ENCODE measurements around the gene SLC17A5. TPM values are rescaled to one million over a fixed set of nuclear protein-coding genes. Genes with fewer than 3 reads are reported as not detected.
"Not testable (repeated sequence)": the region's sequence is repeated elsewhere in the genome, so short reads cannot be mapped to it uniquely, and the experiment has no call there.

SLC17A5 gene
- total RNA-seq, 1 donor from 2014 or later, result 8.1 TPM

GRCh38 chr6:73688351-73688750, 34.6 kb upstream of the SLC17A5 start:
- Mint-ChIP-seq H3K4me3 (ENCODE audit: low read depth) (no peak overlapping the region), H3K36me3 (ENCODE audit: insufficient read depth) (no peaks in the 10 kb centered on the region), H3K4me1 (ENCODE audit: low read depth) (no peaks in the 10 kb centered on the region), H3K27me3 (peaks cover 3% of the 10 kb centered on the region), H3K27ac (no peak overlapping the region), H3K9me3 (ENCODE audit: low read depth) (peaks cover 3% of the 10 kb centered on the region)
- TF ChIP-seq, protein P1, sequence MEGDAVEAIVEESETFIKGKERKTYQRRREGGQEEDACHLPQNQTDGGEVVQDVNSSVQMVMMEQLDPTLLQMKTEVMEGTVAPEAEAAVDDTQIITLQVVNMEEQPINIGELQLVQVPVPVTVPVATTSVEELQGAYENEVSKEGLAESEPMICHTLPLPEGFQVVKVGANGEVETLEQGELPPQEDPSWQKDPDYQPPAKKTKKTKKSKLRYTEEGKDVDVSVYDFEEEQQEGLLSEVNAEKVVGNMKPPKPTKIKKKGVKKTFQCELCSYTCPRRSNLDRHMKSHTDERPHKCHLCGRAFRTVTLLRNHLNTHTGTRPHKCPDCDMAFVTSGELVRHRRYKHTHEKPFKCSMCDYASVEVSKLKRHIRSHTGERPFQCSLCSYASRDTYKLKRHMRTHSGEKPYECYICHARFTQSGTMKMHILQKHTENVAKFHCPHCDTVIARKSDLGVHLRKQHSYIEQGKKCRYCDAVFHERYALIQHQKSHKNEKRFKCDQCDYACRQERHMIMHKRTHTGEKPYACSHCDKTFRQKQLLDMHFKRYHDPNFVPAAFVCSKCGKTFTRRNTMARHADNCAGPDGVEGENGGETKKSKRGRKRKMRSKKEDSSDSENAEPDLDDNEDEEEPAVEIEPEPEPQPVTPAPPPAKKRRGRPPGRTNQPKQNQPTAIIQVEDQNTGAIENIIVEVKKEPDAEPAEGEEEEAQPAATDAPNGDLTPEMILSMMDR (IDR thresholded peaks at IDR 0.05; ENCODE audit: unreplicated experiment), result no peak
- DNase-seq (ENCODE audit: low spot score, unreplicated experiment), result no peak

GRCh38 chr6:73683574-73683973, 29.8 kb upstream of the SLC17A5 start:
- not testable (repeated sequence) for H3K4me1 Mint-ChIP-seq (ENCODE audit: low read depth); H3K9me3 Mint-ChIP-seq (ENCODE audit: low read depth); H3K36me3 Mint-ChIP-seq (ENCODE audit: insufficient read depth); DNase-seq (ENCODE audit: low spot score, unreplicated experiment); H3K27me3 Mint-ChIP-seq; H3K4me3 Mint-ChIP-seq (ENCODE audit: low read depth); H3K27ac Mint-ChIP-seq

- TF ChIP-seq, protein P1 (IDR thresholded peaks at IDR 0.05; ENCODE audit: unreplicated experiment), result no peak
Measured at GRCh38 chr6:73680289-73680918, 26.6 kb upstream of the SLC17A5 start.

GRCh38 chr6:73679846-73680245, 26.1 kb upstream of the SLC17A5 start:
- DNase-seq (ENCODE audit: low spot score, unreplicated experiment); H3K27me3 Mint-ChIP-seq; H3K27ac Mint-ChIP-seq; H3K4me3 Mint-ChIP-seq (ENCODE audit: low read depth); H3K4me1 Mint-ChIP-seq (ENCODE audit: low read depth); H3K9me3 Mint-ChIP-seq (ENCODE audit: low read depth); H3K36me3 Mint-ChIP-seq (ENCODE audit: insufficient read depth): not testable (repeated sequence)

More at GRCh38 chr6:73680289-73680918, 26.6 kb upstream of the SLC17A5 start:
- Mint-ChIP-seq H3K4me3 (ENCODE audit: low read depth) (no peak overlapping the region), H3K36me3 (ENCODE audit: insufficient read depth) (no peaks in the 10 kb centered on the region), H3K27me3 (no peaks in the 10 kb centered on the region), H3K9me3 (ENCODE audit: low read depth) (peaks cover 7% of the 10 kb centered on the region), H3K4me1 (ENCODE audit: low read depth) (peaks cover under 1% of the 10 kb centered on the region), H3K27ac (no peak overlapping the region)
- no peak for DNase-seq (ENCODE audit: low spot score, unreplicated experiment)

GRCh38 chr6:73679009-73679408, 25.2 kb upstream of the SLC17A5 start:
- Mint-ChIP-seq H3K27me3 (no peaks in the 10 kb centered on the region), H3K27ac (no peak overlapping the region), H3K4me1 (ENCODE audit: low read depth) (peaks cover 1% of the 10 kb centered on the region), H3K36me3 (ENCODE audit: insufficient read depth) (no peaks in the 10 kb centered on the region), H3K4me3 (ENCODE audit: low read depth) (no peak overlapping the region), H3K9me3 (ENCODE audit: low read depth) (peaks cover 7% of the 10 kb centered on the region)
- DNase-seq (ENCODE audit: low spot score, unreplicated experiment), result no peak
- TF ChIP-seq, protein P1 (IDR thresholded peaks at IDR 0.05; ENCODE audit: unreplicated experiment), result no peak

DNA sequence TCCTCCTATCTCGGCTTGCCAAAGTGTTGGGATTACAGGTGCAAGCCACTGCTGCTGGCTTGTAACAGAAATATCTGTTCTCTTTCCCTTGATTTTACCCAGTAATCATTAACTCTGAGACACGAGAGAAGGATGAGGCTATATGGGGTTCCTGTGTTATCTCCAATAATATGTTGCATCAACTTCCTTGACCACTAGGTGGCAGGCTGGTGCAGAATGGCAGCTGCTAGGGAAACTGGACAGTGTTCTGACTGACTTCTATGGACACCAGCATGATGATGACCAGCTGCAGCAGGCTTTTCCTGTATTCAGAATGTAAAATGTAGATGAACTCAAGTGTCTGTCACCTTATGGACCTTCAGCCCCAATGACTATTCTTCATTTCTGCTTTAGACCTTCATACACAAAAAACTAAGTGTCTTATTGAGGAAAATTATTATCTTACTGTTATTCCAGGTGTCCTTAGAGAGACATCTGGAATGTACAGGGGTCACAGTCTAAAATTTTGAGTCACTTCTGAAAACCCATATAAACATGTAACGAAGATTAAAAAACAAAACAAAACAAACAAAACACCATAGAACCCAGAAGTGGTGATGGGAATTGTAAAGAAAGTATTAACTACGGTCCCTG, 21.8 kb upstream of the SLC17A5 start:
- Mint-ChIP-seq H3K9me3 (ENCODE audit: low read depth) (no peaks in the 10 kb centered on the region), H3K27me3 (peaks cover 3% of the 10 kb centered on the region), H3K4me3 (ENCODE audit: low read depth) (no peak overlapping the region), H3K4me1 (ENCODE audit: low read depth) (peaks cover 1% of the 10 kb centered on the region), H3K27ac (no peak overlapping the region), H3K36me3 (ENCODE audit: insufficient read depth) (no peaks in the 10 kb centered on the region)
- TF ChIP-seq, protein P1 (IDR thresholded peaks at IDR 0.05; ENCODE audit: unreplicated experiment), result peak; percentile 92
- DNase-seq (ENCODE audit: low spot score, unreplicated experiment), result peak; percentile 72

All from progenitor cell of endocrine pancreas (in vitro differentiated cells).